Iris pigment epithelial cell (primary cell): ENCODE data around the gene FBXO42.

Source experiments
- DNase-seq: peaks from one replicate; pipeline ENCODE4 v3.0.0-alpha.2; 2011; ENCODE audit warnings: low read depth

FBXO42 gene

DNA sequence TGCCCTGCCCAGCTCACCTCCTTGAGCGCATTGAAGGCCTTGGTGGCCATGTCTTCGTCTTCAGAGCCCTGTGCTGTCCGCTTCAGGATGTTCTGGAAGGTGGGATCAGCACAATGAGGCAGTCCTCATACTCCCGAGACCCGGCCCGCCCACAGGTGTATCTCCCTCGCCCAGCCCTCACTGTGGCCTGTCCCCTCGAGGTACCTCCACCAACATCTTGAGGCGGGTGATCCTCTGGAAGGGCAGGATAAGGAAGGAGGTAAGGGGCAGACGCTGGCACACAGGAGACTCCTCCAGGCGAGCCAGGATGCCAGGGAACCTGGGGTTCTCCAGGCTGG is 147.0 kb downstream of the FBXO42 start:
- DNase-seq: no peak

DNA sequence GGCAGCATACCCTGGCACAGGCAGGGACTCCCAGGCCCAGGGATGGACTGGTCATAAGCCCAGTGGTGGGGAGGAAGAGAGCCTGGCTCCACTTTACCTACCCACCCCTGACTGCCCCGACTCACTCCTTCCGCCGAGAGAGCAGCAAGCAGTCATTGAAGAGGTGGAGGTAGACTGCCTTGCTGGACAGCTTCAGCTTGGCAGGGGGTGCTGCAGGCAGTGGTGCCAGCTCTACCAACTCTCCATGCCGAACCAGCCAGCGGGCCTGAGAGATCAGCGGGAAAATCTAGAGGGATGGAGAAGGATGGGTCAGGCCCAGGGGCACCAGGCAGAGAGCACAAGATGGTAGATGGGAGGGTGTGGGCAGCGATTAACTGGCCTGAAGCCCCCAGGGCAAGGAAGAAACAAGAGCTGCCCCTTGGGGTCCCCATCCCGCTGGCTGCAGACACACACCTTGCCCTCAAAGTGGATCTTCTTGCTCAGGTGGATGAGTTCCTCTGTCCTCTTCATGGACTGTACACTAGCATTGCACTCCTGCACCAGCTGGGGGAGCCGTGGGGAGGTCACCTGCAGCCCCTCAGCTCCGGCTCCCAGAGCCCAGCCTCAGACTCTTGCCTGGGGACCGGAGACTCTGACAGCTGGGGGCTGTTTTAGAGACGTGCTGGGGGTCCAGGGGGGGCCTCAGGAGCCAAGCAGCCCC is 147.5 kb downstream of the FBXO42 start:
- DNase-seq: no peak

- DNase-seq: no peak
These were observed 148.1 kb downstream of the FBXO42 start for GRCh38 chr1:16204216-16204615.

DNA sequence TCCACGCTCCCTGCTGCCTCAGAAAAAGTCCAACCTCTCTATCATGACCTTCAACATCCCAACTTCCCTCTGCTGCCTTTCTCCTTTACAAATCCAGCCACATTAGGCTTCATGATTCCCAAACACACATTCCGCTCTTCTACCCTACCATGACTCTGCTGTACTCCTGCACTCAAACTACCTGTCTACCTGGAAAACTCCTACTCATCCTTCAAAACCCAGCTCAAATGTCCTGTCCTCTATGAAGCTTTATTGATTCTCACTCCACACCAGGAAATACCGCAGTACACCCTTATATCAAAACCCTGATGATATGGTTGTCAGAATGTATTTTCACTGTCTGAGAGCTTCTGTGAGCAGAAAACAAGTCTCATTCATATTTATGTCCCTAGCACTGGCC is 148.7 kb downstream of the FBXO42 start:
- DNase-seq: no peak

- DNase-seq: no peak
These were observed 149.7 kb downstream of the FBXO42 start for GRCh38 chr1:16202281-16203210.

DNA sequence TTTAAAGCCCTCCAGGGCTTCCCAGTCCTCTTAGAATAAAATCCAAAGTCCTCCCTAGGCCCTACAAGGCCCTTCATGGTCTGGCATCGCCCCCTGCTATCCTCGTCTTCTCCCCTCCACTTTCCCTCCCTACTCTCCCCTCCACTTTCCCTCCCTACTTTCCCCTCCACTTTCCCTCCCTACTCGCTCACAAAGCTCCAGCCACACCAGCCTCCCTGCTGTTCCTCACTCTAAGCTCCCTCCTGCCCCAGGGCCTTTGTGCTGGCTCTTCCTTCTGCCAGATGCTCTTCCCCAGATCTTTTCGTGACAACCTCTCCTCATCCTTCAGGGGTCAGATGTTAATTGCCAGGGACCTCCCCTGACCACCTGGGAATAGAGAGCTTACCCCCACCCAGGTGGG is 152.6 kb downstream of the FBXO42 start:
- no peak for DNase-seq

GRCh38 chr1:16199157-16199501 is 153.2 kb downstream of the FBXO42 start:
- no peak for DNase-seq

DNA sequence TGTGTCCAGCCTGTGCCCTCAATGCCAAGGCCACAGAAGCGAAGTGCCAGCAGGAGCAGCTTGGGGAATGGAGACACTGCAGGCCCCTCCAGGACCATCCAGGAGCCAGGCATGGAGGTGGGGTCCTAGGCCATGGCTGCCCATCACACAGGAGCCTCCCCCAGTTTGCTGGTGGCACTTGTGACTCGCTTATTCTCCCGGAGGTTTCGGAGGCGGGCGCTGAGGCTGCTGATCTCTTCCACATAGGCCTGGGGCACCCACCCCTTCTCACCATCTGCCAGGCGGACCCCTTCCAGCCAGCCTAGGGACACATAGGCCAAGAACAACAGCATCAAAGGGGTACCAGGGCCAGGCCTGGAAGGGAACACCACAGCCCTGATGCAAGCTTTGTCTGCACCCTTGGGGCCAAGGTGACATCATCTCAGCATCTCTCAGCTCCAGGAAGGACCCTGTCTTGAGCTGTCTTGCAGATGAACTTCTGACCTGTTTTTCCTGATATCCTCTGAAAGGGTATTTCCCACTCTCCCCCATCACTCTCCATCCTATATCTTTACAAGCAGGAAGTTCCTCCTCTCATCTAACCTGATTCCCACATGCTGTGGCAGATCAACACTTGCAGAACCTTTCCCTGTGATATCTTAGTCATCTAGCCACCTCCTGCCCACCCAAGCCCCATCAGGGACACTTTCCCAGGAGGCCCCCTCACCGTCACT is 153.7 kb downstream of the FBXO42 start:
- no peak for DNase-seq

DNA sequence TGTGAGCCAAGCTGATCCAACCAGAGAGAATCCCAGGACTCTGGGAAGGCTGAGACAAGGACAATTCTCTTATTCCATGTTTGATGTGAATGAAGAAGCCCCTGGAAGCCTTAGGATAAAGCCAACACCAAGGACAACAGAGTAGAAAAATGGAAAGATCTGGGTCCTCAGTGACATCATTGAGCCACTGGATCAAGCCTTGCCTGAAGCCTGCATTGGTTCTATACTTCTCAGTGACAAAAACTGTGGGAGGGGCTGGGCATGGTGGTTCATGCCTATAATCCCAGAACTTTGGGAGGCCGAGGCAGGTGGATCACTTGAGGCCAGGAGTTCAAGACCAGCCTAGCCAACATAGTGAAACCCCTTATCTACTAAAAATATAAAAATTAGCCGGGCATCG is 155.4 kb downstream of the FBXO42 start:
- no peak for DNase-seq
